ENCODE results near the gene L3MBTL2.

- no peak for TF ChIP-seq CTCF (conservative IDR thresholded peaks at IDR 0.05; ENCODE audit: low read depth, low read length)
- TF ChIP-seq EZH2 (IDR thresholded peaks at IDR 0.05; ENCODE audit: borderline replicate concordance, low read depth, low read length, poor library complexity, severe bottlenecking): no peak
These were observed 26.6 kb upstream of the L3MBTL2 start for GRCh38 chr22:41178425-41178975.

Measured in A673 (cell line).